Urinary bladder (tissue), 4 donors: ENCODE data around the gene NBEA. TPM values are rescaled to one million over a fixed set of nuclear protein-coding genes. Genes with fewer than 3 reads are reported as not detected.

ENCODE experiments used
- DNase-seq: peaks from one replicate; pipeline ENCODE4 v3.0.0-alpha.2; 2015; ENCODE audit errors: extremely low spot score
- H3K27ac ChIP-seq: one replicate; pipeline ENCODE4 v1.5.1; 2013; ENCODE audit warnings: low read depth, mild to moderate bottlenecking, moderate library complexity
- H3K36me3 ChIP-seq: one replicate; pipeline ENCODE4 v1.6.1; 2013; ENCODE audit warnings: mild to moderate bottlenecking, moderate library complexity; ENCODE audit not compliant: insufficient read depth
- H3K4me1 ChIP-seq: one replicate; pipeline ENCODE4 v1.6.1; 2013; ENCODE audit warnings: mild to moderate bottlenecking, moderate library complexity; ENCODE audit not compliant: insufficient read depth
- H3K4me3 ChIP-seq: one replicate; pipeline ENCODE4 v1.5.1; 2013; ENCODE audit warnings: low read depth, low read length
- WGBS: extraction: QIAGEN DNeasy Blood & Tissue Kit; methylation state at CpG from one replicate; pipeline ENCODE4 v1.1.7; 2013; 5-methylcytosine and 5-hydroxymethylcytosine counted together
- polyA plus RNA-seq: library from polyadenylated mRNA; stranded (reverse); fragments of 200-250 nt; gene quantifications from one replicate; pipeline ENCODE4 v1.2.3, GENCODE V29; 2013
- total RNA-seq: library from RNA; depleted of rRNA; stranded (reverse); fragments of >200 nt; gene quantifications from one replicate; pipeline ENCODE4 v1.2.3, GENCODE V29; 2014
- donor health status: healthy with polysubstance abuse.
- donor health status: healthy.

The NBEA gene
- total and polyA plus RNA-seq, 2 donors, result 16.9 to 84.3 TPM

DNA sequence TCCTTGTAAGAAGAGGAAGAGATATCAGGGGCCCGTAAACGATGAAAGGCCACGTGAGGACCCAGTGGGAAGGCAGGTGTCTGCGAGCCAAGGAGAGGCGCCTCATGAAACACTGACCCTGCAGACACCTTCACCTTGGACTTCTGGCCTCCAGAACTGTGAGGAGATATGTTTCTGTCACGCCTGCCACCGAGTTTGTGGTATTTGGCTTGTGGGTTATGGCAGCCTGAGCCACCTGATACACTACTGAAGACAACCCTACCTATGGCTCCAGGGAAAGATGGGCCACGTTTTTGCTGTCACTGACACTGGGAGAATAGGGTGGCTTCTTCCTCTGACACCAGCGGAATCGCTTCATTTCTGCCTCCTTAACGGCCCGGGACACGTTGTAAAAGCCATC, 752.0 kb downstream of the NBEA start:
- DNase-seq, result no peak
- Histone ChIP-seq H3K4me3 (no peak overlapping the region), H3K27ac (no peak overlapping the region), H3K36me3 (no peaks in the 10 kb centered on the region), H3K4me1 (no peaks in the 10 kb centered on the region)
- 88% methylated on average over 13 of the region's 13 CpGs for WGBS

DNA sequence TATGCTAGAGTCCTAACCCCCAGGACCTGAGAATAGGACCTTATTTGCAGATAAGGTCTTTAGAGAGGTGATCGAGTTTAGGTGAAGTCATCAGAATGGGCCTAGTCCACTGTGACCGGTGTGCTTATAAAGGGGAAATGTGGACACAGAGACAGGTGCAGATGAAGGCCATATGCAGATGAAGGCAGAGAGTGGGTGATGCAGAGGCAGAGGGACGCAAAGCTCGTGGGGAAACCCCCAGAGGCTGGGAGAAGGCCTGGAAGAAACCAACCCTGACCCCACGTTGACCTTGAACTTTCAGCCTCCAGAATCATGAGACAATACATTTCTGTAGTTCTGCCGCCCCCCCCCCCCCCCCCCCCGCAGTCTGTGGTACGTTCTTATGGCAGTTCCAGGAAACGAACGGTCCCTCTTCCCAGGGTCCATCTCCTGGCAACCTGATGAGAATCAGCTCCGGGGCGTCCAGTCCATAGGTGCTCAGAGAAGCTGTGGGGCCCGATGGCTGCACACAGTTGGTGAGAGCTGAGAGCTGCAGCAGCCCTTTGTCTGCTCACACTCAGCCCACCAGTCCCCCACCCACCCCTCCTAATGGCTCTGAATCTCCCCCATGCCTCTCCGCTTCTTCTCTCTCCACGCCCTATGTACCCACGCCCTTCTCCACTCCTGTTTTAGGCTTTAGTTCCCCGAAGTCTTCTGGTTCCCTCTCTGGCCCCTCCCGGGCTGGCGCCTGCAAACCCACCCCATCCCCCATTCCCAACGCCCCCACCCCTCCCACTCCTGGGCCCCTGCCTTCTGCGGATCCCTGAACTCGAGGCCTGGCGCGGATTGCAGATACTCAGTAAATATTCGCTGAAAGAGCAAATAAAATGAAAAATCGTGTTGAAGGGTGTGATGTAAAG, 752.7 kb downstream of the NBEA start:
- no peak for DNase-seq
- Histone ChIP-seq H3K4me3 (no peak overlapping the region), H3K4me1 (no peaks in the 10 kb centered on the region), H3K27ac (no peak overlapping the region), H3K36me3 (no peaks in the 10 kb centered on the region)
- WGBS, result 87% methylated on average over 26 of the region's 26 CpGs

DNA sequence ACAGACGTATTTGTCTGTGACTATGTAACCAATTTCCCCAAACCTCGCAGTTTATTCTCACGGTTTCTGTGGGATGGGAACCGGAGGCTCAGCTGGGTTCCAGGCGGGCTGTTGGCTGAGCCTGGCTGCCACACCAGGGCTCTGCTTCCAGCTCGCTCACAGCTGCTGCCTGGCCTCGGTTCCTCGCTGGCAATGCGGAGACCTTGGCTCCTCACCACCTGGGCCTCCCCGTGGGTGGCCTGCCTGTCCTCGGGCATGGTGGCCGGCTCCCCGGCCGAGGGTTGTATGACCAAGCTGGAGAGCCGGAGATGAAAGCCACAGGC, 753.3 kb downstream of the NBEA start:
- DNase-seq, result no peak
- 93% methylated on average over 15 of the region's 15 CpGs for WGBS

DNA sequence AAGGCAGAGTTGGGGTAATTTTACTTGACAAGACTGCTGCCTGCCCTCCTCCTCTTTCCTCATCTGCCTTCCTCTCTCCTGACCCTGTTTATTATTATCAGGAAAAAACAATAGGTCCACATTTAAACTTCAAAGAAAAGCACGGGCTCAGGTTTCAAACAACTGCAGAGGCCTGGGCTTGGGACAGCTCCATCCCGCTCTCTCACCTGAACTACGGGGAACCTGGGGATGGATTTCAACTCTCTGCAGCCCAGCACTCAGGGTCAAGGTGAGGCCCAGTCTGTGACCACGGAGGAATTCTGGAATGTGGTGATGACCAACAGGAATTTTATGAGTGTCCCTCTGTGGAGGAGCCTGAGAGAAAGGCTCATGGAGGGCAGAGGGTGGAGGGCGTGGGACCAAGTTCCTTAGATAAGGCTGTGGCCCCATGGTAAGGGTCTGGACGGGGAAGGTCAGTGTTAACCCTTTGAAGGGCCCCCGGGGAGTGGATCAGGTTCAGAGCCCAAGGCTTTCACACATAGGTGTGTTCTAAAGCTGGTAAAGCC, 755.2 kb downstream of the NBEA start:
- WGBS, result 64% methylated on average over 7 of the region's 7 CpGs
- Histone ChIP-seq H3K36me3 (no peaks in the 10 kb centered on the region), H3K27ac (no peak overlapping the region), H3K4me3 (no peak overlapping the region), H3K4me1 (no peaks in the 10 kb centered on the region)
- no peak for DNase-seq

More for the DNA sequence above, 753.3 kb downstream of the NBEA start:
- Histone ChIP-seq H3K36me3 (no peaks in the 10 kb centered on the region), H3K4me3 (no peak overlapping the region), H3K27ac (no peak overlapping the region), H3K4me1 (no peaks in the 10 kb centered on the region)

DNA sequence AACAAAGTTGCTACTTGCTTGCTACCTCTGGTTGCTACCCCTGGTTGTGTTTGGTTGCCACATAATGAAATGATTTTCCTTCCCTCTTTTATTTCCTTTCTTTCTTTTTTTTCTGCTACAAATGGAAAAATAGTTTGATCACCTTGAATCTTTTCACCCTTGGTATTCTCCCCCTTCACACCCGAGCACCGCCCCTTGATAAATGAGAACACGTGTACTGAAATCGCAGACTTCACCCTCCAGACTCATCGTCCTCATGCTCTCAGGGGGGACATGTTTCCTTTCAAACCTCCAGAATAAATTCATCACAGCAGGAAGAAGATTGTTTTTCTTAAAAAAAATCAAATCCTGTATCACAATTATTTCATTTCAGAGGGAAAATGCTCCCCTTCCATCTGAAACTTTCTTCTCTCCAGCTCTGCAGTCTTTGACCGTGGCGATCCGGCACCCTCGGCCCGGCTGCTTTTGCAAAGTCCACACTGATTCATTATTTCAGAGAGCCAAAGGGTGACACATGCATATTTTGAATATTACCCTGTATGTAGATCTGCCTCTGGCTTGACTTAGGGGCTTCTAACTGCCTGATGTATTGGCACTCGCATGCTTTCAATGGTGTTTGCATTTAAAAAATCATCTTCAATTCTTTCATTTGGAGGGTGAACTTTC, 757.0 kb downstream of the NBEA start:
- Histone ChIP-seq H3K4me1 (no peaks in the 10 kb centered on the region), H3K27ac (no peak overlapping the region), H3K36me3 (no peaks in the 10 kb centered on the region), H3K4me3 (no peak overlapping the region)
- DNase-seq, result no peak
- 51% methylated on average over 11 of the region's 11 CpGs for WGBS

DNA sequence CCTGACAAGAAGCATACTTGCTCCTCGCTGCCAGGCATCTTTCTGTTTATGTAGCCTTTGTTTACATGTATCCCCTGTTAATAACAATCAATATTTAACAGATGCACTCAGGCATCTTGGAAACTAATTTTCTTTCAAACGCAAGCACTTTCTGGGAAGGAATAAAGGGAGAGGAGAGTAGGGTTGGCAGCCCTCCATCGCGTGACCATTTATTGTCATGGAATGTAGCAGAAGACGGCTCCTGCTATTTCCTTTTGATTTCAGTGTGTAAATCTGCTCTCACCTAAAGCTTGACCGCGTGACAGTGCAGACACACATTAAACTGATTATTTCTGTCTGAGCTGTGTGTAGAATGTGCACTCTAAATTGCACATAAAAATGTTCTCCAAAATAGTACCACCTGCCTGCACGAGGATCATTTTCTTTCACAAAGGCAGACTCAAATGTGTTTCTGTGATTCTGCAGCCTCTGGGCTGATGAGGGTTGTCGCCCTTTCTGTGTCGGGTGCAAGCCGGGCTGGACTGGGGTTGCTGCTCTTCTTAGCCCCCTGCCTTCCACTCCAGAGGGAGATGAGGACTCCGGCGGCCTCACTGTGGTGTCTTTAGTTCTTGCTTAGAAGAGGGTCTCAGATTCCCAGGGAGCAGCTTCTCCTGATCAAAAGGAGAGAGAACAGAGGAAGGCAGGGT, 757.9 kb downstream of the NBEA start:
- H3K36me3 ChIP-seq, result no peaks in the 10 kb centered on the region
- no peak for DNase-seq
- no peaks in the 10 kb centered on the region for H3K4me1 ChIP-seq
- H3K4me3 ChIP-seq, result no peak overlapping the region
- no peak overlapping the region for H3K27ac ChIP-seq
- 22% methylated on average over 13 of the region's 13 CpGs for whole genome bisulfite sequencing

DNA sequence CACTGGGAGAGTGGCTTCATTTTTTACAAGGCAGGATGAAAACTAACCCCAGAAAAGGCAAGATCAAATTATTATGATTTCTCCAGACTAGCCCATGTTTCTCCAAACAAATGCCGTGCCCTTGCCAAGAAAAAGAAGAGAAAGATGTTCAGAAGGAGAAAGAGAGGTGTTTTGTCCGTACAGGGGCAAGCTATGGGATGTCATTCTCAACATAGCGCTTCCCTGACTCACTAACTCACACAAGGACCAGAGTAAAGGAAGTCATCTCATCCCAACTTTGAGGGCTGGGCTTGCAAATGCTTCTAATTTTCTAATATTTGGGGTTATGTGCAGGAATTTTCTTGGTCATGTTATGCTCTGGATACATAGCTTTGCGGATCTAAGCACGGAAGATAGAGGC, 758.6 kb downstream of the NBEA start:
- no peak overlapping the region for H3K4me3 ChIP-seq
- WGBS, result 52% methylated on average over 5 of the region's 5 CpGs
- no peaks in the 10 kb centered on the region for H3K36me3 ChIP-seq
- no peak for DNase-seq
- H3K27ac ChIP-seq, result no peak overlapping the region
- no peaks in the 10 kb centered on the region for H3K4me1 ChIP-seq

DNA sequence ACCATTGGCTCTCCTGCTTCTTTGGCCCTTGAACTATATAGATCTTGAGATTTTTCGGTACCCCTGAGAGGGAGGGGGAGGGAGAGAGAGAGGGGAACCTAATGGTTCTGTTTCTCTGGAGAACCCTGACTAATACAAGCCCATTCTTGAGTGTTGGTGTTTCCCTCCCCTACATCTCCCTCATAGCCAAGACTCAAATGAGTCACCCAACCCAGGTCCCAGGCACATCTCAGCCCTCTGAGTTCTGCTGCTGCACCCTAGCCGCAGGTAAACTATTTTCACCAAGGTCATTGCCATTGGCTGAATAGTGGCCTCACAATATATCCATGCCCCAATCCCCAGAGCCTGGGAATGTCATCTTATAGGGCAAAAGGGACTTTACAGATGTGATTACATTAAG, 760.2 kb downstream of the NBEA start:
- Histone ChIP-seq H3K36me3 (no peaks in the 10 kb centered on the region), H3K4me1 (no peaks in the 10 kb centered on the region), H3K27ac (no peak overlapping the region), H3K4me3 (no peak overlapping the region)
- 97% methylated on average over 2 of the region's 2 CpGs for WGBS
- DNase-seq, result no peak

DNA sequence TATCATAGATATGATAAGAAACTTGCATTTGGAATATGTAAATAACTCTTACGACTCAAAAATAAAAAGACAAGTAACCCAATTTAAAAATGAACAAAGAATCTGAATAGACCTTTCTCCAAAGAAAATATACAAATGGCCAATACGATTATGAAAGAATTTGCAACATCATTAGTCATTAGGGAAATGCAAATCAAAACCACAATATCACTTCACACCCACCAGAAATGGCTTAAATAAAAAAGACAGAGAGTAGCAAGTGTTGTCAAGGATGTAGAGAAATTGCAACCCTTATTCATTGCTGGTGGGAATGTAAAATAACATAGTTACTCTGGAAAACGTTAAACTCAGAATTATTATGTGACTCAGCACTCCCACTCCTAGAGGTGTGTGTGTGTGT, 761.0 kb downstream of the NBEA start:
- no peak overlapping the region for H3K4me3 ChIP-seq
- no peaks in the 10 kb centered on the region for H3K4me1 ChIP-seq
- WGBS, result 75% methylated on average over 3 of the region's 3 CpGs
- H3K27ac ChIP-seq, result no peak overlapping the region
- DNase-seq, result no peak
- no peaks in the 10 kb centered on the region for H3K36me3 ChIP-seq

DNA sequence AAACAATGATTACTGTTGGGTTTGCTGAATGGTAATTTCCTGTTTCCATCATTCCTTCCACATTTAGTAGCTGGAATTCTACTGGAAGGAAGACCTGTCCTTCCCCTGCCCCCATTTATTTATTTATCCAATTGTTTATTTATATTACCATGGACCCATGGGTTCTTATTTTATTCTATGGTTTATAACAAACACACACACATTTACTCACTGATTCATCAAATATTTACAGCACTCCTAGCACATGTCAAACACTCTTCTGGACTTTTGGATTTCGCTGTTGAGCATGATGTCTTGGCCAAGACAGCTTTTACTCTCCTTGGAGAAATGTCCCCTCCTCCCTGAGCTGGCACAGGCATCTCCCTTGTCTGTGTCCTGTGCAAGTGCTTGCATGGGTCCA, 762.3 kb downstream of the NBEA start:
- DNase-seq, result no peak
- no peak overlapping the region for H3K4me3 ChIP-seq
- H3K36me3 ChIP-seq, result no peaks in the 10 kb centered on the region
- H3K4me1 ChIP-seq, result no peaks in the 10 kb centered on the region
- no peak overlapping the region for H3K27ac ChIP-seq
- 92% methylated on average over 1 of the region's 1 CpG for WGBS

DNA sequence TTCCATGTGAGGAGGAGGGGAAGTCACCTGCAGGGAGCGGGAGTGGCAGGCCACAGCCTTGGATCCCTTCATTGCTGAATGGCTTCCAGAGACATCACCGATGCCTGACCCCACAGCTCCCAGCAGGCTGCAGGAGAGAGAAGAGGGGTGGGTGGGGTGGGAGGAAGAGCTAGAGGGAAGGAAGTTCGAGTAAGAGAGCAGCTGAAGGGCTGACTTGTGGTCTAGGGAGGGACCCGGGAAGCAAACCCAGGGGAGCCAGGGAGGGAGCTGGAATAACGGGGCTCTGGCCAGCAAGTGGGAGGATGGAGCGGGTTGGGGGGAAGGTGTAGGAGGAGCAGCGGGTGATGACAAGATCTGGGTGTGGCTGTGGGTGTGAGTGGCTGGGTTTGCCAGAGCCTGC, 764.2 kb downstream of the NBEA start:
- Histone ChIP-seq H3K4me1 (no peaks in the 10 kb centered on the region), H3K4me3 (no peak overlapping the region), H3K36me3 (no peaks in the 10 kb centered on the region), H3K27ac (no peak overlapping the region)
- WGBS, result 83% methylated on average over 7 of the region's 7 CpGs
- DNase-seq, result no peak

DNA sequence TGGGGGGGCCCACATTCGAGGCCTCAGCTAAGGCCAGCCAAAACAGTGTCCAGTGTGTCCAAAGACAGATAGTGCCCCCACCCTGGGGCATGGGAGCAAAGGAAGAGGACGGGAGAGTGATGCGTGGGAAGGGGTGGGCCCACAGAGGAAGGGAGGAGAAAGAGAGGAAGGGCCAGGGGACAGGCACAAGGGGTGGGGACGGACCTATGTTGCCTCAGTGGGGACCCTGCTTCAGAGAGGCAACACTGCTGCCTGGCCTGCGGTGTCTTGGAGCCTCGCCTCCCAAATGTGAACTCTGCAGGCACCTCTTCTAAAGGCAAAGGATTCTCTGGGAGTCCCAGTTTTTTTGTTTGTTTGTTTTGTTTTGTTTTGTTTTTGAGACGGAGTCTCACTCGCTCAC, 764.7 kb downstream of the NBEA start:
- 80% methylated on average over 8 of the region's 8 CpGs for WGBS
- no peak for DNase-seq
- Histone ChIP-seq H3K36me3 (no peaks in the 10 kb centered on the region), H3K27ac (no peak overlapping the region), H3K4me1 (no peaks in the 10 kb centered on the region), H3K4me3 (no peak overlapping the region)

DNA sequence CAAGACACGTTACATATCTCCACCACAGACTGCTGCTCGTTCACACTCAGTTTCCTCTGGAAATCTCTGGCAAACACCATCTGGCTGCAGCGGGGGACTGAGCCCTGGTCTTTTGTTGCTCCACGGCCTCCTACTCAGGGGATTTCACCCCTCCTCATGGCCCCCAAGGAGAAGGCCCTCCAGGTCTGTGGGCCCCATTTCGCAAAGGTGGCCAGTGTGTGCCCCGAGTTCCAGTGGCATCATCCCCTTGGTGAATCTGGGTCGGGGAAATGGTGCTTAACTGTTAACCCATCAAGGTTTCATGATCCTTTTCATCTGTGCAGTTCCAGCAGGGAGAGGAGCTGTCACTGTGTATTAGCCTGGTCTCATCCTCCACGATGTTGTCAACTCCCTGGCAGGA, 769.8 kb downstream of the NBEA start:
- no peak for DNase-seq
- Histone ChIP-seq H3K27ac (no peak overlapping the region), H3K4me1 (no peaks in the 10 kb centered on the region), H3K4me3 (no peak overlapping the region), H3K36me3 (no peaks in the 10 kb centered on the region)
- 80% methylated on average over 8 of the region's 8 CpGs for WGBS
